ENCODE results near the gene SEL1L2.
"Not testable (repeated sequence)": the region's sequence is repeated elsewhere in the genome, so short reads cannot be mapped to it uniquely, and the experiment has no call there.

Gene SEL1L2

GRCh38 chr20:13990465-13990864 is at the start of gene SEL1L2:
TSS of gene SEL1L2 (minus strand) at chr20:13990614. CDS start at chr20:13990534, 80 bp downstream.
- no peak for DNase-seq (ENCODE audit: low read depth)

DNA sequence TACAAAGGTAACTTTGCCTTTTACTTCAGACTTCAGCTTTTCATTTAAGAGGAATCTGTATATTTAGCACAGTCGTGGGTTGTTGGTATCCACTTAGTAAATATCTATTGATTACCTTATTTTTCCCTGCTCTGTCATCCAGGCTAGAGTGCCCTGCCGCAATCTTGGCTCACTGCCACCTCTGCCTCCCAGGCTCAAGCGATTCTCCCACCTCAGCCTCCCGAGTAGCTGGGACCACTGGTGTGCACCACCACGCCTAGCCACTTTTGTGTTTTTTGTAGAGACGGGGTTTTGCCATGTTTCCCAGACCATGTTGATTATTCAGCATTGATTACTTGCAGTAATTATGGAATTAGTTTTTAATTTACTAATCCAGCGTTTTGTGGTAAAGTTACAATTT is 46.2 kb upstream of the SEL1L2 start:
- DNase-seq (ENCODE audit: low read depth), result no peak

GRCh38 chr20:14033310-14033709 is 42.9 kb upstream of the SEL1L2 start:
- DNase-seq (ENCODE audit: low read depth), result no peak

- DNase-seq (ENCODE audit: low read depth), result no peak
Observed at GRCh38 chr20:14030991-14031390, 40.6 kb upstream of the SEL1L2 start.

- no peak for DNase-seq (ENCODE audit: low read depth)
Observed at GRCh38 chr20:14012671-14013070, 22.3 kb upstream of the SEL1L2 start.

DNA sequence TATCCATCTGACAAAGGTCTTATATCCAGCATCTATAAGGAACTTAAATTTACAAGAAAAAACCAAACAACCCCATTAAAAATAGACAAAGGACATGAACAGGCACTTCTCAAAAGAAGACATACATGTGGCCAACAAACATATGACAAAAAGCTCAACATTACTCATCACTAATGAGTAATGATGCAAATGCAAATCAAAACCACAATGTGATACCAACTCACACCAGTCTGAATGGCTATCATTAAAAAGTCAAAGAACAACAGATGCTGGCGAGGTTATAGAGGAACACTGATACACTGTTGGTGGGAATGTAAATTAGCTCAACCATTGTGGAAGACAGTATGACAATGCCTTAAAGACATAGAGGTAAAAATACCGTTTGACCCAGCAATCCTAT is 18.8 kb upstream of the SEL1L2 start:
- DNase-seq (ENCODE audit: low read depth), result no peak

- DNase-seq (ENCODE audit: low read depth), result no peak
Observed at GRCh38 chr20:14005996-14006395, 15.6 kb upstream of the SEL1L2 start.

- DNase-seq (ENCODE audit: low read depth), result no peak
Observed at GRCh38 chr20:14000917-14001316, 10.5 kb upstream of the SEL1L2 start.

- DNase-seq (ENCODE audit: low read depth), result no peak
Observed at GRCh38 chr20:13996265-13996664, 5.9 kb upstream of the SEL1L2 start.

- DNase-seq (ENCODE audit: low read depth), result no peak
Observed at GRCh38 chr20:13995841-13996240, 5.4 kb upstream of the SEL1L2 start.

DNA sequence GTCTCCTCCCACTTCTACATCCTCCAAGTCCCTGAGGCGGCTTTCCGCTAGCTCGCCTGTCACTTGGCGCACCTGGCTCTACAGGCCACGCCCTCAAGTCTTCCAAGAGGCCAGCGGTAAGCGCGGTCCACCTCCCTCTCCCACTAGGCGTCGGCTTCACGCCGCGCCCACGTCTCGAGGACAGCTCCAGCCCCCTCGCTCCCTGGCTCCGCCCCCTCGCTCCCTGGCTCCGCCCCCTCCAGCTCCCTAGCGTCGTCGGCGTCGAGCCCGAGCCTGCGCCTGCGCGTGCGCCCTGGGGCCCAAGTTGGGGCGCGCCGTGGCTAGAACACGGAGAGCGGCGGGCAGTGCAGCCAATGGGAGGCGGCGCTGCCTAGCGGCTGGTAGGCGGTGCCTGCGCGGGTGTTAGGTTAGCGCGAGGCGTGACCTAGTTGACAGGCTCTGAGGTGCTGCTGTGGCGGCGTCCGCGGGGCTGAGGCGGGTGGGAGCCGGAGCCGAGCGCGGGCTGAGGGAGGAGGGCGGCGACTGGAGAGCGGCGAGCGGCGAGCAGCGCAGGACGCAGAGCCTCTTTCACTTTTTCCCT is 4.8 kb upstream of the SEL1L2 start, which contains the start of gene MACROD2:
Gene MACROD2, plus strand, starts transcription at position 431 of the 580 bp plus-strand sequence.
- DNase-seq (ENCODE audit: low read depth), result no peak

- not testable (repeated sequence) for DNase-seq (ENCODE audit: low read depth)
Observed at GRCh38 chr20:13991955-13992354, 1.5 kb upstream of the SEL1L2 start.

DNA sequence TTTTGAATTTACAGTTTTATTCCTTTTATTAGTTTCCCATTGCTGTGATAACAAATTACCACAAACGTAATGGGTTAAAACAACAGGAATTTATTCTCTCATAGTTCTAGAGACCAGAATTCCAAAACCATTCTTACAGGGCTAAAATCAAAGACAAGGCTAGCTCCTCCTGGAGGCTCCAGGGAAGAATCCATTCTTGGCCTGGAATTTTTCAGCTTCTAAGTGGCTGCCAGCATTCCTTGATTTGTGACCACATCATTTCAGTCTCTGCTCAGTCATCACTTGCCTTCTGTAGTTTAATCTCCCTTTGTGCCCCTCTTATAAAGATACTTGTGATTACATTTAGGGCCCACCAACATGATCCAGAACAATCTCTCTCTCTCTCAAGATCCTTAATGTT is 897 bp upstream of the SEL1L2 start:
- no peak for DNase-seq (ENCODE audit: low read depth)

- DNase-seq (ENCODE audit: low read depth), result no peak
Observed at GRCh38 chr20:13984211-13984610, 6.2 kb downstream of the SEL1L2 start.

GRCh38 chr20:13960525-13960924 is 29.9 kb downstream of the SEL1L2 start:
- no peak for DNase-seq (ENCODE audit: low read depth)

DNA sequence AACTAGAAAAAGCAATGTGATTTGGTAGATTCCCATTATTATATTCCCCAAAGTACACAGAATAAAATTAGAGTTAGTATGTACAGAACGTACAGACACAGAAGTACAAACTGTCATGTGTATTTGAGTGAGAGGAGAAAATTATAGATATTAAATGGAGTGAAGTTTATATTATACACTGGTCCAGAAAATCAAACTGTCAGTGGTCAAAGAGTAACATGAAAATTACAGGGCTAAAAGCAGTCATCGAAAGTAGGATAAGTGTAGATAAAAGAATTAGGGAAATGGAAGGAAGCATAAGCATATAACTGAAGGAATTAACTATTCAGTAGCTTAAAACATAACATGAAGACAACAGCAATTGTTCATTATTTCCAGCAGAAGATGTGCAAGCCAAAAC is 30.3 kb downstream of the SEL1L2 start:
- no peak for DNase-seq (ENCODE audit: low read depth)

DNA sequence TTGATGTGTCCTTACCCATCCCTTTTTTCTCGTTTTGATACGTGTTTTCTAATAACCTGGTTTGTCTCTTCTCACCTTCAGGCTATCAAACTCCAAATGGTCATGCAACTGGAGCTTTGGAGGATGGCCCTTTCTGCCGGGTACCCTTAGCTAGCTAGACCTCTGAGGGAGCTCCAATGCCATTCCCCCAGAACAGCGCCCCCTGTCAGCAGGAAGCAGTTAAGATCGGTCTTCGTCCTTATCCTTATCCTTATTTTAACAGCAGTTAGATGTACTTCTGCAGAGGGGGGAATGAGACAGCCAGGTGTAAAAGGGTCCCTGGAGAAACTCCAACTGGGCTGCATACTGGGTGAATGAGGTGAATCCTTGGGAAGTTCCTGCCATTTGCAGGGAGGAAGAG is 37.2 kb downstream of the SEL1L2 start:
- DNase-seq (ENCODE audit: low read depth), result no peak

GRCh38 chr20:13947719-13948118 is 42.7 kb downstream of the SEL1L2 start:
- no peak for DNase-seq (ENCODE audit: low read depth)

GRCh38 chr20:13941031-13941430 is 49.4 kb downstream of the SEL1L2 start:
- no peak for DNase-seq (ENCODE audit: low read depth)

- no peak for DNase-seq (ENCODE audit: low read depth)
Observed at GRCh38 chr20:13936781-13937576, 53.4 kb downstream of the SEL1L2 start.

DNA sequence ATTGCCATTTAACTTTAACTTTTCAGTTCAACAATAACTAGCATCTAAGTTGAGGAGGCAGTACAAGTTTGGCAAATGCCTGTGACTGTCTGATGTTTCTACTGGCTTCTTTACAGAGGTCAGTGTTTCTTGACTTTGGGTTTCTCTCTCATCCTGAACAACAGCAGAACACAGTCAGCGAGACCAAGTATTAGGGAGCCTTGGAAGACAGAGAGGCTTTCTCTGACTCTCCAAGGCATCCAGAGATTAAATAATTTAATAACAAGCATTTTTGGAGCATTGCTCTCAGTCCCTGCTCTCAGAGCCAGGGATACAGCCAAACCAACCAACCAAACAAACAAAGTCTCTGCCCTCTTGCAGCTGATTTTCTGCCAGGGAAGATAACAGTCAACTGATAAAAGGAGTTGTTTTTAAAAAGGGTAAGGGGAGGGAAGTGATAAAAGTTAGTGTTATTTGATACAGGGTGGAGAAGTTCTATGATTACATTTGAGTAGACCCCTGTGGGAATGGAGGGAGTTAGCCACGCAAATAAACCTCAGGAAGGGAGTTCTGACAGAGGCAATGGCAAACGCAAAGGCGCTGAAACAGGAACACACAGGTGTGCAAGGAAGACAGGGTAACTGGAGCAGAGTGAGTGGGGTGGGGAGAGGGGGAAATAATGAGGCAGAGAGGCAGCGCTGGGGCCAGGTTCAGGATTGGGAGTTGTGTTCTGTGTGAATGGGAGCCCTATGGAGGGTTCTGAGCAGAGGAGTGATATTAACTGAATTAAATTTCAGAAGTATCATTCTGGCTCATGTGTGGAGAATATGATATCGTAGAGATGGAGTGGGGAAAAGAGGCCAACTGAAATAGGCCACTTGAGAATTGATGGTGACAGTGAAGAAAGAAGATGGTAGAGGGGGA is 55.2 kb downstream of the SEL1L2 start:
- no peak for DNase-seq (ENCODE audit: low read depth)

GRCh38 chr20:13930281-13930680 is 60.1 kb downstream of the SEL1L2 start:
- DNase-seq (ENCODE audit: low read depth), result no peak

- DNase-seq (ENCODE audit: low read depth), result no peak
Observed at GRCh38 chr20:13929836-13930235, 60.6 kb downstream of the SEL1L2 start.
